Psoas muscle (tissue), 8 donors: Measurements from ENCODE around the gene LIPG. TPM values are rescaled to one million over a fixed set of nuclear protein-coding genes. Genes with fewer than 3 reads are reported as not detected.
A peak's percentile ranks its signal among the peaks of the same experiment; 100 is the strongest.

Source experiments
- ATAC-seq, 4 donors: fragments of 200-7000 bp; cut with Tn5 transposase; one replicate each; pipeline ENCODE4 v1.9.1; 2020; ENCODE audit warnings: moderate library complexity in 3 of 4, mild to moderate bottlenecking in 2 of 4
- DNase-seq, 2 donors: peaks; one replicate each; pipeline ENCODE4 v3.0.0-alpha.2; 2020
- H3K27ac ChIP-seq: fragments of 200-600 bp; one replicate; pipeline ENCODE4 v1.8.0; 2022
- H3K27me3 ChIP-seq, 3 donors: fragments of 200-600 bp in 1 of 3; one replicate each; pipeline versions ENCODE4 v1.6.1 to v1.8.0; 2013 to 2022; ENCODE audit warnings: low read length in 2 of 3, mild to moderate bottlenecking in 2 of 3, moderate library complexity in 1 of 3; ENCODE audit not compliant: insufficient read depth in 3 of 3
- H3K36me3 ChIP-seq, 2 donors: fragments of 200-600 bp in 1 of 2; one replicate each; pipeline versions ENCODE4 v1.6.1 to v1.8.0; 2013 to 2022; ENCODE audit warnings: low read depth in 1 of 2, mild to moderate bottlenecking in 1 of 2, moderate library complexity in 1 of 2; ENCODE audit not compliant: insufficient read depth in 1 of 2
- H3K4me1 ChIP-seq: fragments of 200-600 bp; one replicate; pipeline ENCODE4 v1.8.0; 2022
- H3K4me3 ChIP-seq: fragments of 200-600 bp; one replicate; pipeline ENCODE4 v1.8.0; 2022; ENCODE audit warnings: mild to moderate bottlenecking
- H3K9me3 ChIP-seq: fragments of 200-600 bp; one replicate; pipeline ENCODE4 v1.8.0; 2022
- CTCF ChIP-seq: fragments of 200-600 bp; IDR thresholded peaks from one replicate; pipeline ENCODE4 v1.8.0; 2022; ENCODE audit warnings: antibody characterized with exemption
- WGBS, 3 donors: extraction: QIAGEN DNeasy Blood & Tissue Kit; methylation state at CpG; one replicate each; pipeline versions ENCODE4 v1.1.6 to v1.1.7; 2013; 5-methylcytosine and 5-hydroxymethylcytosine counted together
- intact Hi-C, 2 donors: fragments of 100-400 bp; cut with DNase I; formaldehyde crosslinking; loops; one replicate each; pipeline versions ENCODE4 v1.11.0 to v1.14.2; 2022
- polyA plus RNA-seq, 3 donors: library from polyadenylated mRNA; stranded (reverse); fragments of 200-250 nt; gene quantifications; one replicate each; pipeline ENCODE4 v1.2.3, GENCODE V29; 2013
- total RNA-seq, 4 donors: library from RNA; stranded (reverse); fragmentation: NEBNext Ultra II Directional in 2 of 4; extraction: Animal tissue kit (Norgen Biotek cat#: 25700) in 2 of 4; gene quantifications; one replicate each; pipeline versions ENCODE4 v1.2.1 to v1.2.4, GENCODE V29; 2021 to 2023
- donor health status: healthy with polysubstance abuse.
- donor health status: DM: no; HTN: no; CAD: no; lungs with moderate emphysema.
- donor health status: Bipolar disorder and iron deficiency.
- donor health status: healthy.
- donor health status: DM: yes; HTN: yes; CAD: no.
- donor health status: DM: no; HTN: no; CAD: no.
- donor health status: DM: no; HTN: no; CAD: no.
- donor health status: DM: yes; HTN: yes; CAD: no.

LIPG gene
- total and polyA plus RNA-seq, 7 donors = 0.62 to 19.1 (median 2.2) TPM

GRCh38 chr18:49563130-49563540 is 1.3 kb downstream of the LIPG start:
- Histone ChIP-seq H3K9me3 (no peaks in the 10 kb centered on the region), H3K36me3 (no peaks in the 10 kb centered on the region), H3K27me3 (peaks cover 0 to 56% (median 4%) of the 10 kb centered on the region in 3 donors), H3K27ac (no peak overlapping the region), H3K4me1 (peaks cover 21% of the 10 kb centered on the region), H3K4me3 (peak overlapping the region; percentile 57)
- TF ChIP-seq CTCF = no peak
- intact Hi-C loops = loop anchor here in 1 of 2 donors (2.0 to 5.0 kb wide), 2 partner anchors 164 to 296 kb away; no protein-coding TSS in a partner anchor
- peak; percentile 63 to 80 (median 79) for ATAC-seq
- DNase-seq = no peak

GRCh38 chr18:49563701-49564517 is 2.1 kb downstream of the LIPG start:
- 82 to 90% (median 85%) methylated on average over 8 of the region's 8 CpGs for WGBS, 3 donors
- Histone ChIP-seq H3K4me1 (peaks cover 21% of the 10 kb centered on the region), H3K9me3 (no peaks in the 10 kb centered on the region), H3K4me3 (no peak overlapping the region), H3K27me3 (peaks cover 0 to 51% (median 4%) of the 10 kb centered on the region in 3 donors), H3K27ac (no peak overlapping the region), H3K36me3 (no peaks in the 10 kb centered on the region)
- DNase-seq (no peak), ATAC-seq (no peak)
- TF ChIP-seq CTCF = no peak
- intact Hi-C loops = loop anchor here in 1 of 2 donors (2.0 to 5.0 kb wide), 2 partner anchors 163 to 295 kb away; no protein-coding TSS in a partner anchor

GRCh38 chr18:49564518-49564834 is 2.6 kb downstream of the LIPG start:
- H3K36me3 ChIP-seq = no peaks in the 10 kb centered on the region
- H3K9me3 ChIP-seq = no peaks in the 10 kb centered on the region
- ATAC-seq = no peak
- no peak overlapping the region for H3K27ac ChIP-seq
- TF ChIP-seq CTCF = no peak
- H3K4me1 ChIP-seq = peaks cover 21% of the 10 kb centered on the region
- no peak for DNase-seq
- H3K4me3 ChIP-seq = no peak overlapping the region
- intact Hi-C loops = loop anchor here in 1 of 2 donors (5.0 kb wide), 1 partner anchor 163 kb away; no protein-coding TSS in a partner anchor
- peaks cover 0 to 45% (median 4%) of the 10 kb centered on the region in 3 donors for H3K27me3 ChIP-seq

- TF ChIP-seq CTCF = no peak
- peaks cover 21% of the 10 kb centered on the region for H3K4me1 ChIP-seq
- H3K27me3 ChIP-seq = peaks cover 0 to 39% (median 4%) of the 10 kb centered on the region in 3 donors
- intact Hi-C loops = no loop called here
- H3K9me3 ChIP-seq = no peaks in the 10 kb centered on the region
- H3K4me3 ChIP-seq = no peak overlapping the region
- ATAC-seq = no peak
- H3K27ac ChIP-seq = no peak overlapping the region
- DNase-seq = no peak
- 59 to 71% (median 67%) methylated on average over 9 of the region's 9 CpGs for whole genome bisulfite sequencing, 3 donors
- no peaks in the 10 kb centered on the region for H3K36me3 ChIP-seq
Observed at GRCh38 chr18:49565101-49565500, 3.2 kb downstream of the LIPG start.
